ENCODE results near the gene CCDC85C.

The CCDC85C gene

DNA sequence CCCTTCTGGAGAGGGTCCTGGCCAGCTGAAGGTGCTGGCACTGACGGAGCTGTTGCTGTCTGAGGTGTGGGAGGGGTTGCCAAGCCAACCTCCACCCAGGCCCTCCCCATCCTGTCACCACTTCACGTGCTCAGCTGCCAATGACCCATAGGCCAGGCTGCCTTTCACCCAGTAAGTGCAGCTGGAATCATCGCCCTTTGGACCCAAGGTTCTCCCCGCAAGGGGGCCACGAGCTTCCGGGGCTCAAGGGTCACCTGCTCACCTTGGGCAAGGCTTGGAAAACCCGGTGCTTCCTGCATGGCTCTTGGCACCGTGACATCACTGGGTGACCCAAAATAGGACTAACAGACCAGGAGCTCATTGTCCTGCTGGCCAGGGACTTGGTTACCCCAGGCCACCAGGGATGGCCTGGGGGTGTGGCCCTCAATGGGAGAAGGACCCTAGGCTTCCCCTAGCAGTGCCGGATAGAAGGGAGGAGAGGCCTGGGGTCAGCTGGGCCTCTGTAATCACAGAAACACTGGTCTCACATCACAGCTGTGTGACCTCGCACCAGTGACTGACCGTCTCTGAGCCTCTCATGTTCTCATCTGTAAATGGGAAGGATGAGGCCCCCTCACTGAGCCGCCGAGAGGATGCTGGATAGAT lies 51.3 kb downstream of the CCDC85C start:
- no peak for DNase-seq

DNA sequence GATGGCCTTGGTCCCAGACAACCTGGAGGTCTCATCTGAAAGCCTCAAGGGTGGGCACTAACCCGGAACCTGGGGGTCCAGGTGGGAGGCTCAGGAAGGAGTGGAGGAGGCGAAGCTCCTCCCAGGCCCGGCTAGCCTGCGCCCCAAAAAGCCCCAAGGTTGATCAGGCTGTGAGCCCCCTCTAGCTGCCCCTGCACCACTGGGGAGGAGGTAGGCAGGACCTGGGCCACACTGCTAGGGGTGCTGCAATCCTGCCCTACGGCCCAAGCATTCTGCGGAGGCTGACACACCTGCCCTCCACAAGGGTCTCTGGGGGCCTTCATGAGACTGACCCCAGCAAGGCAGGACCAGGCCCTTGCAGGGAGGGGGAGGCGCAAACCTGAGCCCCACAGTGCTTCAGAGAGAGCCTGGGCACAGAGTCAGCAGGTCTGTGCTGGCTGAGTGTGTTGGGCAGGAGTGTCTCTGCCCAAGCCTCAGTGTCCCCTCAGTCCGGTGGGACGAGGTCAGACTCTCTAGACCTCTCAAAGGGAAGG lies 51.9 kb downstream of the CCDC85C start:
- DNase-seq = no peak

DNA sequence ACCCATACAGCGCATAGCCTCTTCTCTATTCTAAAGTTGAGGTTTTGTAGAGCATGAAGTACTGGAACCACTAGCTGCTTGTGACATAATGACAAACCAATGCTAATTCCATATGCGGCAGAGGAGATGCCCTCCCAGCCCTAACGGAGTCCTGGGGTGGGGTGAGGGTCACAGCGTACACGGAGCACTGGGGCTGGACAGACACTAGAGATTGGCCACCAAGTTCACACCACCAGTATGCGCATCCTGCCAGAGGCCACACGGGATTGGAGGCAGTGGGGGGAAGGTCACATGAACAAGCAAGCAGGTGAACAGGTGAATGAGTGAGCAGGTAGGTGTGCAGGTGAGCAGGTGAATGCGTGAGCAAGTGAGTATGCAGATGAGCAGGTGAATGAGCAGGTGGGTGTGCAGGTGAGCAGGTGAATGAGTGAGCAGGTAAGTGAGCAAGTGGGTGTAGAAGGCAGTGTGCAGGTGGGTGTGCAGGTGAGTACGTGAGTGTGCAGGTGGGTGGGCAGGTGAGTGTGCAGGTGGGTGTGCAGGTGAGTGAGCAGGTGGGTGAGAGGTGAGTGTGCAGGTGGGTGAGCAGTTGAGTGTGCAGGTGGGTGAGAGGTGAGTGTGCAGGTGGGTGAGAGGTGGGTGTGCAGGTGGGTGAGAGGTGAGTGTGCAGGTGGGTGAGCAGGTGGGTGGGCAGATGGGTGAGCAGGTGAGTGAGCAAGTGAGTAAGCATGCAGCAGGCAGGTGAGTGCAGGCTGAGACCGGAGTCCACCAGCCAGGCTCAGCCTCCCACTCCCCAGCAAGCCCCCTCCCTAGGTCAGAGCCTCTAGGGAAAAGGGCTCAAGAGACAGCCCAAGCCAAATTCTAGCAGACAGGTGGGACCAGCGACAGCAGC lies 52.7 kb downstream of the CCDC85C start:
- no peak for DNase-seq

DNA sequence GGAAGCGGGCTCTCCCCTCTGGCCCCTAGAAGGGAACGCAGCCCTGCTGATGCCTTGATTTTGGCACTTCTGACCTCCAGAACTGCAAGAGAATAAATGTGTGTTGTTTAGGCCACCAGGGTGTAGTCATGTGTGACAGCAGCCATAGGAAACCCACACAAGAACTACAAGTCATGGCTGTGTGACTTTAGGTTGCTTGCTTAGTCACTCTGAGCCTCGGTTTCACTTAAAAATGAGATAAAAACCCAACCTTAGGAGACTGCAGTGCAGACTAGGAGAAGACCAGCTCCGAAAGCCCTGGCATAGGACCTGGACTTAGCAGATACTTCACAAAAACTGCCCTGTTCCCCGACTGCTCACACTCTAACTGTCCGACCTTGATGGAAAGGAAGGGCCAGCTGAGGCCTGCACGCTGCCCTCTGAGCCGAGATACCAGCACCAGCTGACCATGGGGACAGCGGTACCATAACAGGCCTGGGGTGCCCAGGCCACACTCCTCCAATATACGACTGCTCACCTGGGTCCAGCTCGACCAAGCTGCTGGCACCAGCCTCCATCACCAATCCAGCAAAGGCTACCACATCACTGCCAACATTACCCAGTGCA lies 53.5 kb downstream of the CCDC85C start:
- DNase-seq = no peak

DNA sequence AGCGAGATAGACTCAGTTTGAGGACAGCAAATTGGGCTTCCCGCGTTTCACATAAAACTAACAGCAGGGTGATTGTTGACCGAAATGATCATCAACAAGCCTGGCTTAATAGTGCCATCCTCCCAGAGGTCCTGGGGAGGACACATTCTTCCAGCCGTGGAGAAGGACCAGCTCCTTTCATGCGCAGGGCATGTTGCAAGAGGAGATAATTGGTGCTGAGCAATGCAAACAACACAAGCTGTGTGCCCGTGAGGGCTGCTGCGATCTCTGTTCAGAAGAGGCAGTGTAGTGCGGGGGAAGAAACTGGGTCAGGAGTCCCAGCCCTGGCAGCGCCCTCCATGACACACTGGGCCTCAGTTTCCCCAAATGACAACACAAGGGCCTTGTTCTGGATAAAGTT lies 54.3 kb downstream of the CCDC85C start:
- DNase-seq = no peak

DNA sequence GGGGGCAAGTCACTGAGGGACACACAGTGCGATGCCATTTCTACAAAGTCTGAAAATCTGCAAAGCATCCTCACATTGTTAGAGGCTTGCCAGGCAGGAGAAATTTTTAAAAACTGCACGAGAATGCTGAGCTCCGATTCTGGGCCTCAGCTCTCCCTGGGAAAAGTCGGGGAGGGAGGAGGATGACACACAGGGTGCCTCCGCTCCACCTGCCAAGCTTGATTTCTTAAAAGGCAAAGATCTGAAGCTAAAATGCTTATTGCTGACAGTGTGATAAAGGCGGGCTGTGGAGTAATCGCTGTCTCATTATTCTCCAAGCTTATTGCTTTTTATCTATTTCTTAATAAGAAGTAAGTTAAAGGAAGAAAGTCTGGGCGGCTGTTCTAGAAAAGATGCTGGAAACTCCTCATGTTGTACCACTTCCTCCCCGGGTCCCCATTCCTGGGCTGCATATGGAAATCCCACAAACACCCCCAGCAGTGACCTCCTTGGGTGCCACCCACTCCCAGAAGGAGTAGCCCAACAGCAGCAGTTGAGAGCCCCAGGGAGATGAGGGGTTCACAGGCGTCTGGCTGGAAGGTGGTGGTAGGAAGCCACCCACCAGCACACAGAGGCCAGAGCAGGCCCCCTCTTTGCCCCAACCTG lies 55.0 kb downstream of the CCDC85C start:
- no peak for DNase-seq

DNA sequence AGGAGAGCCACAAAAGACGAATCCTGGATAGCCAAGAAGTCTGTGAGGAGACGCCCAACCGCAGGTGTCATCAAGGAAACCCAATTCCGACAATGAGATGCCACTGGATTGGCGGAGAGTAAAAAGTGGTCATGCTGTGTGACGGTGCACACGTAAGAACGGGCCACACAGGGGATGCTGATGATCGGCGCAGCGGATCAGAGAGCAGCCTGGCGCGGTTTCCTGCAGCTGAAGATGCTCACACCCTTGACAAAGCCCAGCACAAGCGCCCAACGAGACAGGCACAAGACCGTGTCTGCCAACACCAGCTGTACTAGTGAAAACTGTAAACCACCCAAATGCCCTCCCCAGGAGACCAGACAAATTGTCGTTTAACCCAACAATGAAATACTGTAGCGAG lies 55.8 kb downstream of the CCDC85C start:
- DNase-seq = no peak

DNA sequence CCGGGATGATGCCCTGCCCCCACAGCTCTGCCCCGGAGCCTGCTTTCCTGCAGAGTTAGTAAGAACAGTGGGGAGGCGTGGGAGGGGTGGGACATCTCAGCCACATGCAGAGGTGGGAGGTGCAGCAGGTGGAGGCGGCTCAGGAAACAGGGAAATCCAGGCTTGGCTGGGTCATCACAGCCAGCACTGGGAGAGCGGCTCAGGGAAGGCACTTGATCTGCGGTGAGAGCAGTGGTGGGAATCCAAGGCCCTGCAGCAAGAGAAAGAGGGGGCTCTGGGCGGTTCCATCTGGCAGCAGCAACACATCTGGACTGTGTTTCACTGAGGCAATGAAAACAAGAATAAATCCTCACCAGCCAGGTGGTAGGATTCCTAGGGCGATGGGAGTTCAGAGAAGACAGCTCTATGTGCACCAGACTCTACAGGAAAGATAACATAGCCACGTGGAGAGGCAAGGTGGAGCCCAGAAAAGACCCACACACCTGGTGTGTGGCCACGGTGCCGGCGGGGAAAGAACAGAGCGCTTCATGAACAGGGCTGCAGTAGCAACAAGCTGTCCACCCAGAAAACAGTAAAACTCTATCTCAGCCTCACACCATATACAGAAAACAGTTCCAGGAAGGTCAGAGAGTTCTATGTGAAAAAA lies 57.6 kb downstream of the CCDC85C start:
- DNase-seq = no peak

DNA sequence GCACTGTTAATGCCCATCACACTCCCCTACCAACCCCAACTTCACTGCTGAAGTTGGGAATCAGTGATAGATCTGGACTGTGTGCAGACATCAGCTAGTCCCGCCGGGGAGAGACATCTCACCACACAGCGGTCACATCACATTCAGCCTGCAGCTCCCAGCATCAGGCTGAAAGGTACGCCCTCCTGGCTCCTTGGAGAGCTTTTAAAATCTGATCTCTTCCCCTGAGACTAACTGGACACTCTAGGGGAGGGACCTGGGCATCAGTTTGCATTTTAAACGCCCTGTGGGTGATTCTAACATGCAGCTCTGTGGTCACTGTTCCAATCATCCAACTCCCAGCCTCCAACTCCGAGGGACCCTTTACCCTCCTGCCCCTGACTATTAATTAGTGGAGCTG lies 58.4 kb downstream of the CCDC85C start:
- no peak for DNase-seq

DNA sequence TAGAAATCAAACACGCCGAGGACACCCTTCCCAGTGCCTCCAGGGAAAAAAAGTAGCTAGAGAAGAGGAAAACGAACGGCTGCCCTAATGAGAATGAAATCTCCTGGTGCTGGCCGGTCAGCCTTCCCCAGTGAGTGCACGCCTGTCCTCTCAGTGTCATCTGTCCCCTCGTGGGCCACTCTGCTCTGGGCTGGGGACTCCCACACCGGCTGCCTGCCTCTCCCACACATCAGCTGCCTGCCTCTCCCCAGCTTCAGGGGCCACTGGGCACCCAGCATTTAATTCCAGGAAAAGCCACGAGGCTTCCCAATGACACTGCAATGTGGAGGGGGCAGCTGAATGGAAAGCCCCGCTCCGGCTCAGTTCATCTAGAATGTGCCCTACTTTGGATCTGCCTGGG lies 59.0 kb downstream of the CCDC85C start:
- no peak for DNase-seq

DNA sequence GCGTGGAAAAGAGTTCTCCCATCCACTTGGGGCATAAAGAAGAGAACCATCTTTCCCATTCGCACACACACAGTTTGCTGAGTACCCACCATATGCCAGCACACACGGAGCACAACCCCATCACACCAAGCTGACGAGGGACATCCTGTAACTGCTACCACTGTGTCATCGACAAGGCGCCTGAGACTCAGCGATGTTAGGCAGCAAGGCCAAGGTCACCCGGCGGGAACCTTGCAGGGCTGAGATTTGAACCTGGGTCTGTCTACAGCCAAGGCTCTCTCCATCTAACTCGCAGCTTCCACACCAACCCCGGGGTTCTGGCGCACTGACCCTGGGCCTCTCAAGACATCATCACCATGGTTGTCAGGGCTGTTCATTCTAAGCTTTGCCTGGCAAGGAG lies 60.0 kb downstream of the CCDC85C start:
- DNase-seq = no peak

DNA sequence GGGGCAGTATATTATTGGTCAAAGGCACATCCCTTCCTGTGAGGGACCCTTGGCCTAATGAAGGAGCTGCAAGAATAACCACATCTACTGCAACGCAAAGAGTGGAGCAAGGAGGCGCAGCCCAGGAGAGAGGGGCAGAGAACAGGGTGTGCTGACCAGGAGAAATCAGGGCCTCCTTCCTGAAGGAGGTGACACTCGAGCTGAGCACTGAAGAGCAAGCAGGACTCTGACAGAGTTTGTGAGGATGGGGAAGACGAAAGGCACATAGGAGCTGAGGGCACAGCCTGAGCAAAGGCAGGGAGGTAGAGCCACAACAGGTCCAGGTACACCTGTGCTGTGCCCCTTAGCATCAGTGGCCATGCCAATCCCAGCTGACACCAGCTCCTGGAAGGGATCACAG lies 60.6 kb downstream of the CCDC85C start:
- no peak for DNase-seq

DNA sequence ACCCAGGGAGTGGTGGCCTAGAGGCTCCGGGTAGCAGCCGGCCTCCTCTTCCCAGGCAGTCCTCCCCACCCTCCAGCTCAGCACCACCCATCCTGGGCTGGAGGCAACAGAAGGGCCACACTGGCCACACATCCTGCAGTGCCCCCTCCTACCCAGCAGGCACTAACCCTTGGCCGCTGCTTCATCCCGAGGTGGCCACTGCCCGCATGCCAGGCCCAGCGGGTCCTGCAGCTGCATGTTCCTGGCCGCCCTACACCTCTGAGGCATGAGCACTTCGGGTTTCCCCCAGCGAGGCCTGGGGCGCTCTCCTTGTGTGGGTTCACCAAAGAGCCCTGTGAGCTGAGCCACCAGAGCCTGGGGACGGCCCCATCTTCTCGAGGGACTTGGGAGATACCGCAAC lies 61.4 kb downstream of the CCDC85C start:
- no peak for DNase-seq

DNA sequence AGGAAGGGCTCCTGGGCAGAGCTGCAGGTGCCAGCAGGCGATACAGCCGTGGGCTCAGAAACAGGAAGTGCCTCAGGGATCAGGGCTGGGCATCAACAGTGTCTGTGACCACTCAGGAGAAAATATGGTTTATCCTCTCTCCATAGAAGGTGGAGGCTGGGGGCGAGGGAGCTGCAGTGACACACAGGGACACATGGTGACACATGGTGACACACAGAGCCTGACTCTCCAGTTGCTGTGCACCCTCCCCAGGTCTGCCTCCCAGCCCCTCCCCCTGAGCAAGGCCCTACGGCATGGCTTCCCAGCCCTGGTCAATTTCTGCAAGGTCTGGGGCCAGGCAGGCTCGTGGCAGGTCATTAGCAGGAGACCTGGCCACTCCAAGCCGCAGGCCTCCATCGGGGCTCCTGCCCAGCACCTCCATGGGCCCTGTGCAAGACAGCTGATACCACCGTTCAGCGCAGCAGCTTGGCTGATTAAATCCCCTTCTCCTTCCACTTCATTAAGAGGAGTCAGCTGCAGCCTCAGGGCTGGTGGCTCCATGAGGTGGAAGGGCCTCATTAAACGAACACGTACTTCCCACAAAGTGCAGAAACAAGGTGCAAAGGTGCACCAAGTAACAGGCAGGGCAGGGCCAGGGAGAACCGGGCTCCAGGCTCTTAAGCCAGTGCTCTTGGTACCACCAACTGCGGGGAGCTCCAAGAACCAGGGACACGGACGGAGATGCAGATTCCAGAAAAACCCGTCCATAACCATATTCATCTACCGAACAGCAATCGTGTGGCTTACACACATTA lies 62.1 kb downstream of the CCDC85C start:
- DNase-seq = no peak

DNA sequence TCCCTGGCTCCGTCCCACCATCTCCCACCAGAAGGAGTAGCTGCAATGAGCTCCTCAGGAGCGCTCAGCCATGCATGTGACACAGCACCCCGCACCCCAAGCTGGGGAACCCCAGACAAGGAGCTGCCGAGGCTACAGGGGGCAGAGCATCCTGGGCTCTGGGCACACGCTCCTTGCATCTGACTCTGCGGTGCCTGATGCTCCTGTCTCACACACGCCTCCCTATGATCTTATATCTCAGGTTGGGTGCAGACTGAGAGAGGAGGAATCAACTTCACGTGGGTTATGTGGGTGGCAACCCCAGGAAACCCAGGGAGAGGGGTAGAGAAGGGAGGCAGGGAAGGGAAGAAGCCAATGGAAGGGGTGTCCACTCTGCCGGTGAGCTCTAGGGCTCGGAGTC lies 62.8 kb downstream of the CCDC85C start:
- DNase-seq = no peak

DNA sequence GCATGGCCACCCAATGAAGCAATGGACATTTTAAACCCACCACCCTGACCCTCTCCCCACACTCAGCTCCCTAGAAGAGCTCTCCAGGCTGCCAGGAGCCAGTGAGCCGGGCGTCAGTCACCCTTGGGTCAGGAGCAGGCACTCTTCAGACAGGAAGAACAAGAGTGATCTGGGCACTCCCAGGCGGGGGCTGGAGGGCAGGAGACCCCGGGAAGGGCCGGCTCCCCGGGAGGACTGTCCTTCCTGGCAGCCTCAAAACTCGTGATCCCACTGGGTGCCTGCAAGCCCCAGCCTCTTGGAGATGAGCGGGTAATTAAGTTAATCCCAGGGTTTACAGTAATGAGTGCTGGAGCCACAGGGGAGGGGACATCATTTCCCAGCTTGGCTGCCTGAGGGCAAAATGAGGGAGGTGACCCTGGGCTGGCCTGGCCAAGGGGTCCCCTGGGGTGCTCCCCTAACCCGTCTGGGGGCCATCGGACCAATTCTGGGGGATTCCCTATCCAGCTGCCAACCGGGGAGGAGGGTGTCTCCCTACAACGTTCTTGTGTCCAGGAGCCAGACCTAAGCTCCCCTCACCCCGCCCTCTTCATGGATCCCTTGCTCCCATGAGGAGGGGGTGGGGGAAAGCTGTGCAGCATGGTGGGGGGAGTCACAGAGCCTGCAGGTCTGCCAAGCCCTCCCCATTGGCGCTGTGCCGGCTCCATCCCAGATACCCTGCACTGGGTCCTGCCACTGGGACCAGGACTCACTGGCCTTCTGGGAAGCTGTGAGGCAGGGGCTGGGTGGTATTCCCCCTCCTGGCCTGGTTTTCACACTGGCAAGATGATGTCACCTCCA lies 63.6 kb downstream of the CCDC85C start:
- no peak for DNase-seq

DNA sequence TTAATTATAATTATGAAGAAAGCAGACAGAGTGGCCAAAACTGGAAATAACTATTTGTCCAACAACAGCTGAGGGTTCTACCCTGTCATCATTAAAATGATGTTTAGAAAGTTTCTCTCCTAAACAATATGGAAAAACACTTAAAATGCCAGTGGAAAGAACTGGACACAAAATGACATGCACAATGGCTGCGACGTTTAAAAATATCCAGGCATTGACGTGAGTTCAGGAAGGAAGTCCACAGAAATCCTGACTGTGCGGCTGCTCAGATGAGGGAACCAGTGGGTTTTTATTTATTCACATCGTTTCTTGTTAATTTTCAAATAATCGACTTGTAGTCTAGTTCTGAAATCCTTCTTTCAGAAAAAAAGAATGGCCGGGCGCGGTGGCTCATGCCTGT lies 64.5 kb downstream of the CCDC85C start:
- DNase-seq = no peak

DNA sequence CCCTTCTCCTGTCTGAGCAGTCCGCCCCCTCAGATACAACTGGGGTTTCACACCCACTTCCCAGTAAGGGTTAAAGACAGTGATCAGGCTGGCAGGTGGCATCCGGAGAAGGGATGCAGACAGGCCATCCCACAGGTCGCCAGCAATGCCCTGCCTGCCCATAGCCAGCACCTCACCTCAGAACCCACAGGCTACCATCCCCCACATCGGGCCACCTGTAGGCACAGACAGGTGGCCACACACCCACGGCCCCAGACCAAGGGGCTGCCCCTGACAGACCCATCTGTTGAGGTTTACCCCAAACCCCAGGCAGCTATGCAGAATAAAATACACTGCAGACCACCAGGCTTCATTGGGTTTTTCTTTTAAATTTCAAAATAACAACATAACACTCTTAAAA lies 65.3 kb downstream of the CCDC85C start:
- DNase-seq = no peak

DNA sequence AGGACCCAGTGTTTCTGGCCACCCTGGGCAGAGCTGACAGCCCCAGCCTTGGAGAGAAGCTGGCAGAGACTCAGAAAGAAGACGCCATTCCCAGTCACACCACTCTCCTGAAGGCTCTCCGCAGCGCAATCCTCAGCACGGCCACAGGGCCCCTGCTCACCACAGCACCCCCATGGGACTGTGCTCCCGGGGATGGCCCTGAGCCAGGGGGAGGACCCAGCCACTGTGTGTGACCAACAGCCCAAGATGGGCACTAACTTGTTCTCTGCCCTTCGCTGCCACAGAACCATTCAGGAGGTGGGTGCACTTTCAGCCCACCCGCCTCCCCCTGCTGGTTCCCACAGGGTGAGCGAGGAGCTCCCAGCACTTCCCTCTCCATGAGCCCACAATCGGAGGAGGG lies 65.7 kb downstream of the CCDC85C start:
- DNase-seq = no peak

DNA sequence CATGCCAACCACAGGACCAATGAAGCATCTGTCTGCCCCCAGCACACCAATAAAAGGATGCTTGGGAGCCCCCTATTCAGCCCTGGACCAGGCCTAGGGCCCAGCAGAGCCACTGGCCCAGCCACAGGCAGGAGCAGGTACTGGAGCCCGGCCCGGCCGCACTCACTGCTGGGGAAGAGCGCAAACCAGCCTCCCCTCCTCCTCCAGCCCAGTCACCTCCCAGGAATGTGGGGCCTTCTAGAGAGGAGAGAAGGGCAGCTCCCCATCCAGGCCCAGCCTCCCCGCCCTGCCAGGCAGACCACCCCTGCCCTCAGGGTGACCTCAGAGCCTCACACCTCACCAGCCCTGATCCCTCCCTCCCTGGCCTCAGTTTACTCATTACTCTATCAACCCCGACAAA lies 66.6 kb downstream of the CCDC85C start:
- DNase-seq = no peak

Data from GOT3 (cell line).